ENCODE results near the gene CCT8L2.
"Not testable (repeated sequence)": the region's sequence is repeated elsewhere in the genome, so short reads cannot be mapped to it uniquely, and the experiment has no call there.

CCT8L2 gene

DNA sequence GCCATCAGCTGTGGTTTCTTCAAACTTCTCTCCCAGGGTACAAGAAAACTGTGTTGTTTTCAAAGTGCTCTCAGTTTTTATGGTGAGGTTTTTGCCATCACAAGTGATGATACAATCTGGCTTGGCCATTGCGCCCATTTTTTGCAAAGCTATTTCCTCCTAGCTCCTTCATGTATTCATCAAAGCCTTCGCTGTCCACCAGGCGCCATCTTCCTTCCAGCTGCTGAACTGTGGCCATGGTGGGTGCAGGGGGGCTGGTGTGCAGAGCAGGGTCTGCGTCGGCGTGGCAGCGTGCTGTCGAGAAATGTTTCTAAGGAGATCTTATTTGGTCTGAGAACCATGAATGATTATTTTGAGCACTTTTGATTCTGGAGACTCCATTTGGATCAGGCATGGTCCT lies 2.6 kb upstream of the CCT8L2 start:
- not testable (repeated sequence) for DNase-seq (ENCODE audit: low read depth, low spot score)

DNA sequence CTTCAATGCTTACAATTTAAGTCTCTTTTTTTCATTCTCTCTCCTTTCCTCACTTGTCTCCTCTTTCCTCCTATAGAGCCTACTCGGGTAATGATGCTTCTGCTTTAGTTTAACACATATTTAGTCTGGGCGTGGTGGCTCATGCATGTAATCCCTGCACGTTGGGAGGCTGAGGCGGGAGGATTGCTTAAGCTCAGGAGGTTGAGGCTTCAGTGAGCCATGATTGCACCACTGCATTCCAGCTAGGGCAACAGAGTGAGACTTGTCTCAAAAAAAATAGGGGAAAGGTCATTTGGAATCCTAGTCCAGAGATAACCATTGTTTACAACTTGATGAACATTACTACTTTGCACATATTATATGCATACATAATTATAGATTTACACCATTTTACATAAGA lies 1.4 kb upstream of the CCT8L2 start:
- no peak for DNase-seq (ENCODE audit: low read depth, low spot score)

DNA sequence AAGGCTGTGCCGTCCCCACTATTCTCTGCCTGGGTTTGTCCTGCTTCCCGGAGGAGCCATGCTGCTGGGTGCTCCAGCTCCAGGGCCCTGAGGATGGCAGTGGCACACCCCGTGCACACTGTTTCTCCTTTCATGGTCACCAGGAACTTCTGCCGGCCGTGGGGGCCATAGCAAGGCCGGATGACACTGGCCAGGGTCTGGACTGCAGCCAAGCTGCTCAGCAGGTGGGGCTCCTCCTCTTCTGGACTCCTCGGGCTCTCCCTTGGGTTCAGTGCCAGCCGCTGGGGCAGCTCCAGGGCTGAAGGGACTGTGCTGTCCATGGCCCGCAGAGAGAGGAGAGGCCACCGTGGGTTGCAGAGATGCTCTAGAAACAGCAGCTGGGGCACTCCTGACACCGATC lies 379 bp downstream of the CCT8L2 start:
- DNase-seq (ENCODE audit: low read depth, low spot score) = not testable (repeated sequence)

DNA sequence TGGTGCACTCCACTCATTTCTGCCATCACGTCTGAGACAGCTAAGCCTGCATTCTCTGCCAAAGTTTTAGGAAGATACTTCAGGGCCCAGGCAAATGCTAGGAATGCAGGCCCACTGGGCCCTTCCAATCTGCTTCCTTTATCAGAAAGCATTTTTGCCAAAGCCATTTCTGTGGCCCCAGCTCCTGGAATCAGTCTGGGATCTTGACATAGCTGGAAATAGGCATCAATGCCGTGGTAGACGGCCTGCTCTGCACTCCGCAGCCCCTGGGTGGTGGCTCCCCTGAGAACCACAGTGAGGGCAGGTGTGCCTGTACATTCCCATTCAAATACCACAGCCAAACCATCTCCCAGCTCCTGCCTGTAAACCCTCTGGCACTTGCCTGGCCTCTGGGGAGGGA lies 1.5 kb downstream of the CCT8L2 start:
- DNase-seq (ENCODE audit: low read depth, low spot score) = not testable (repeated sequence)

DNA sequence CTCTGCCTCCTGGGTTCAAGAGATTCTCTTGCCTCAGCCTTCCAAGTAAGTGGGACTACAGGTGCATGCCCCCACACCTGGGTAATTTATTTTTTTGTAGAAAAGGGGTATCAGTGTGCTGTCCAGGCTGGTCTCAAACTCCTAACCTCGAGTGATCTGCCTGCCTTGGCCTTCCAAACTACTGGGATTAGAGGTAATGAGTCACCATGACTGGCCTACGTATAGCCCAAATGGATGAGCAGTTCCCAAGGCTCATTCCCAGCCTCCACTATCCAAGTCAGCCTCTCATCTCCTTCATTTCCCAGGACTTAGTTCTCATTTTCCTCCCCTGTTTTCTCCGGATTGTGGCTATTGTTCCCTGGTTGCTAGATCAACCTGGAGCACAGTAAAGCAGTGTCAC lies 5.6 kb downstream of the CCT8L2 start:
- no peak for DNase-seq (ENCODE audit: low read depth, low spot score)

DNA sequence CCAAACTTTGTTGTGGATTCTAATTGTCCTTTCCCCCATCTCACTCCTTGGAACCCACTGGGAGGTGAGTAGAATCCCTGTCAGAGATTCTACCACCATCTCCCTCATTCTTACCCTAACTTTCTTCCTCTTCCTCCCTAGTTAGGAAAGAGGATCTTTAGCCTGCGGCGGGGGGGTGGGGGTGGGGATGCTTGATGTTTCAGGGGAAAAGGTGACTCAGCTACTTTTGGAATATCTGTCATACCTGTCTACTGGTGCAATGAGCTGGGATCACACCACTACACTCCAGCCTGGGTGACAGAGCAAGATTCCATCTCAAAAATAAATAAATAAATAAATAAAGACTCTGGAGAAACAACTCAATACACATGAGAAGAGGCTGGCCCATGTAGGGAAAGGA lies 6.4 kb downstream of the CCT8L2 start:
- no peak for DNase-seq (ENCODE audit: low read depth, low spot score)

DNA sequence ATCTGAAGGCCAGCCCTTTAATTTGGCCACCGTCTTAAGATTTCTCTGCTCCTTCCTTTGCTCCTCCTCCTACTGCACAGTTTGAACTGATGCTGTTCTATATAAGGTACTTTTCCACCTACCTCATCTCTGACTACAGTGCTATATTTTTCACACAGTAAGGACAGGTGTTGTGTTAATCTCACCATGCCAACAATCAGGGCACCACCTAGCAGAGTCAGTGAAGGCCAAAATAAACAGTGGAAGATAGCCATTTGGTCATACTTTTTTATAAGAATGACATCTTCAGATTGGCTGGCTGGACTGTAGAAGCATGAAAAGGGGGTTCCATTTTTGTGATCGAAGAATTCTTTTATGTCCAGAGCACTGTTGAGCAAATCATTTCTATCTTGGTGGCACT lies 11.7 kb downstream of the CCT8L2 start:
- not testable (repeated sequence) for DNase-seq (ENCODE audit: low read depth, low spot score)

DNA sequence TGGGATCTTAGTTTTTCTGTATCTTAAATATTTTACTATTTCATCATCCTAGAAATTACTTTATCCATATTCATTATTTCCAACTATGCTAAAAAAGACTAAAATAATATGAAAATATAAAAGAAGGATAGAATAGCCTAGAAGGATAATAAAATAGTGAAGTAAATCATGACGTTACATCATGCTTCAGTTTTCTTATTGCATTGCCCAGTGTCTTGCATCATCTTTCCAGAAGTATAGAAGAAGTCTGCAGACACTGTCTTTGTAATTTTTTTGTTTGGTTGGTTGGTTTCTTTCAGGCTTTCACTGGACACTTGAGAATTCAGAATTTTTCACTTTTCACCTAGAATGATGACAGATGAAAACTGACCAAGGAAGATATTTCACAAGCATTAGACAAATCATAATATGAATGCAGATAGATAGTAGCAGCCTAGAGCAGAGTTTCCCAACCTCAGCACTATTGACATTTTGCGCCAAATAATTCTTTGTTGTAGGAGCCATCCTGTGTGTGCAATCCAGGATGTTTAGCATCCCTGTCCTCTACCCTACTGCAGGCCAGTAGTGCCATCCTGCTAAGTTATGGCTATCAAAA lies 23.3 kb downstream of the CCT8L2 start:
- DNase-seq (ENCODE audit: low read depth, low spot score) = not testable (repeated sequence)

DNA sequence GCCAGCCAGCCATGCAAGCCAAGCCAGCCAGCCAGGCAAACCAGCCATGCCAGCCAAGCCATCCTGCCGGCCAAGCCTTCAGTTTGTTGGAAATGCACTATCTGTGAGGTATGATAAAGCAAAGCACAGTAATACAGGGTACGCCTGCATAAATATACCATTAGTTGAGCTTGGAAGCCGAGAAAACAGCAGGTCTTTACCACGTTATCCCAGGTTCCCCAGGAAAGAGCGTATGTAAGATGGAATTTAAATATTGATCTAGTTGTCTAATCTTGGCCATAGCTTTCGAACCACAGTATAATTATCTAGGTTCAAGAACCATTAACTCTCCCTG lies 24.2 kb downstream of the CCT8L2 start:
- no peak for DNase-seq (ENCODE audit: low read depth, low spot score)

DNA sequence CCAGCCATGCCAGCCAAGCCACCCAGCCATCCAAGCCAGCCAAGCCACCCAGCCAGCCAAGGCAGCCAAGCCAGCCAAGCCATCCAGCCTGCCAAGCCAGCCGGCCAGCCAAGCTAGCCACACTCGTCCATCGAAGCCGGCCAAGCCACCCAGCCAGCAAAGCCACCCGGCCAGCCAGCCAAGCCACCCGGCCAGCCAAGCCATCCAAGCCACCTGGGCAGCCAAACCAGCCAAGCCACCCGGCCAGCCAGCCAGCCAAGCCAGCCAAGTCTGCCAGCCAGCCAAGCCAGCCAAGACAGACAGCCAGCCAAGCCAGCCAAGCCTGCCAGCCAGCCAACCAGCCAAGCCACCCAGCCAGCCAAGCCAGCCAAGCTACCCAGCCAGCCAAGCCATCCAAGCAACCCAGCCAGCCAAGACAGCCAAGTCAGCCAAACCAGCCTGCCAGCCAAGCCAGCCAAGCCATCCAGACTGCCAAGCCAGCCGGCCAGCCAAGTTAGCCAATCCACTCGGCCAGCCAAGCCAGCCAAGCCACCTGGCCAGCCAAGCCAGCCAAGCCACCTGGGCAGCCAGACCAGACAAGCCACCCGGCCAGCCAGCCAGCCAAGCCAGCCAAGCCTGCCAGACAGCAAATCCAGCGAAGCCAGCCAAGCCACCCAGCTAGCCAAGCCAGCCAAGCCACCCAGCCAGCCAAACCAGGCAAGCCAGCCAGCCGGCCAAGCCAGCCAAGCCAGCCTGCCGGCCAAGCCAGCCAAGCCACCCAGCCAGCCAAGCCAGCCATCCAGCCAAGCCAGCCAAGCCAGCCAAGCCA lies 24.8 kb downstream of the CCT8L2 start:
- not testable (repeated sequence) for DNase-seq (ENCODE audit: low read depth, low spot score)

DNA sequence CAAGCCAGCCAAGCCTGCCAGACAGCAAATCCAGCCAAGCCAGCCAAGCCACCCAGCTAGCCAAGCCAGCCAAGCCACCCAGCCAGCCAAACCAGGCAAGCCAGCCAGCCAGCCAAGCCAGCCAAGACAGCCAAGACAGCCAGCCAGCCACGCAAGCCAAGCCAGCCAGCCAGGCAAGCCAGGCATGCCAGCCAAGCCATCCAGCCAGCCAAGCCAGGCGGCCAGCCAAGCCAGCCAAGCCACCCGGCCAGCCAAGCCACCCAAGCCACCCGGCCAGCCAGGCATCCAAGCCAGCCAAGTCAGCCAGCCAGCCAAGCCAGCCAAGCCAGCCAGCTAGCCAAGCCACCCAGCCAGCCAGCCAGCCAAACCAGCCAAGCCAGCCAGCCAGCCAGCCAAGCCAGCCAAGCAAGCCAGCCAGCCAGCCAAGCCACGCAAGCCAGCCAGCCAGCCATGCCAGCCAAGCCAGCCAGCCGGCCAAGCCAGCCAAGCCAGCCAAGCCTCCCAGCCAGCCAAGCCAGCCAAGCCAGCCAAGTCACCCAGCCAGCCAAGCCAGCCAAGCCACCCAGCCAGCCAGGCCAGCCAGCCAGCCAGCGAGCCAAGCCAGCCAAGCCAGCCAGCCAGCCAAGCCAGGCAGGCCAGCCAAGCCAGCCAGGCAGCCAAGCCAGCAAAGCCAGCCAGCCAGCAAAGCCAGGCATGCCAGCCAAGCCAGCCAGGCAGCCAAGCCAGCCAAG lies 26.0 kb downstream of the CCT8L2 start:
- not testable (repeated sequence) for DNase-seq (ENCODE audit: low read depth, low spot score)

DNA sequence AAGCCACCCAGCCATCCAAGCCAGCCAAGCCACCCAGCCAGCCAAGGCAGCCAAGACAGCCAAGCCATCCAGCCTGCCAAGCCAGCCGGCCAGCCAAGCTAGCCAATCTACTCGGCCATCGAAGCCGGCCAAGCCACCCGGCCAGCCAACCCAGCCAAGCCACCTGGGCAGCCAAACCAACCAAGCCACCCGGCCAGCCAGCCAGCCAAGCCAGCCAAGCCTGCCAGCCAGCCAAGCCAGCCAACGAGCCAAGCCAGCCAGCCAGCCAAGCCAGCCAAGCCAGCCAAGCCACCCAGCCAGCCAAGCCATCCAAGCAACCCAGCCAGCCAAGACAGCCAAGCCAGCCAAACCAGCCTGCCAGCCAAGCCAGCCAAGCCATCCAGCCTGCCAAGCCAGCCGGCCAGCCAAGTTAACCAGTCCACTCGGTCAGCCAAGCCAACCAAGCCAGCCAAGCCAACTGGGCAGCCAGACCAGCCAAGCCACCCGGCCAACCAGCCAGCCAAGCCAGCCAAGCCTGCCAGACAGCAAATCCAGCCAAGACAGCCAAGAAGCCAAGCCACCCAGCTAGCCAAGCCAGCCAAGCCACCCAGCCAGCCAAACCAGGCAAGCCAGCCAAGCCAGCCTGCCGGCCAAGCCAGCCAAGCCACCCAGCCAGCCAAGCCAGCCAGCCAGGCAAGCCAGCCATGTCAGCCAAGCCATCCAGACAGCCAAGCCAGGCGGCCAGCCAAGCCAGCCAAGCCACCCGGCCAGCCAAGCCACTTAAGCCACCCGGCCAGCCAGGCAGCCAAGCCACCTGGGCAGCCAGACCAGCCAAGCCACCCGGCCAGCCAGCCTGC lies 26.8 kb downstream of the CCT8L2 start:
- not testable (repeated sequence) for DNase-seq (ENCODE audit: low read depth, low spot score)

DNA sequence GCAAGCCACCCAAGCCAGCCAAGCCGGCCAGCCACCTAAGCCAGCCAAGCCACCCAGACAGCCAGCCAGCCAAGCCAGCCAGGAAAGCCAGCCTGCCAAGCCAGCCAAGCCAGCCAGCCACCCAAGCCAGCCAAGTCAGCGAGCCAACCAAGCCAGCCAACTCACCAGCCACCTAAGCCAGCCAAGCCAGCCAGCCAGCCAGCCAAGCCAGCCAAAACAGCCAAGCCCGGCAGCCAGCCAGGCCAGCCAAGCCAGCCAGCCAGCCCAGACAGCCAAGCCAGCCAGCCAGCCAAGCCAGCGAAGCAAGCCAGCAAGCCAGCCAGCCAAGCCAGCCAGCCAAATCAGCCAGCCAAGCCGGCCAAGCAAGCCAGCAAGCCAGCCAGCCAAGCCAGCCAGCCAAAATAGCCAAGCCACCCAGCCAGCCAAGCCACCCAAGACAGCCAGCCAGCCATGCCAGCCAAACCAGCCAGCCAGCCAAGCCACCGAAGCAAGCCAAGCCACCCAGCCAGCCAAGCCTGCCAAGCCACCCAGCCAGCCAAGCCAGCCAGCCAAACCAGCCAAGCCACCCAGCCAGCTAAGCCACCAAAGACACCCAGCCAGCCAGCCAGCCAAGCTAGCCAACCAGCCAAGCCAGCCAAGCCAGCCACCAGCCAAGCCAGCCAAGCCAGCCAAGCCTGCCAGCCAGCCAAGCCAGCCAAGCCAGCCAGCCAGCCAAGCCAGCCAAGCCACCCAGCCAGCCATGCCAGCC lies 27.6 kb downstream of the CCT8L2 start:
- DNase-seq (ENCODE audit: low read depth, low spot score) = not testable (repeated sequence)

DNA sequence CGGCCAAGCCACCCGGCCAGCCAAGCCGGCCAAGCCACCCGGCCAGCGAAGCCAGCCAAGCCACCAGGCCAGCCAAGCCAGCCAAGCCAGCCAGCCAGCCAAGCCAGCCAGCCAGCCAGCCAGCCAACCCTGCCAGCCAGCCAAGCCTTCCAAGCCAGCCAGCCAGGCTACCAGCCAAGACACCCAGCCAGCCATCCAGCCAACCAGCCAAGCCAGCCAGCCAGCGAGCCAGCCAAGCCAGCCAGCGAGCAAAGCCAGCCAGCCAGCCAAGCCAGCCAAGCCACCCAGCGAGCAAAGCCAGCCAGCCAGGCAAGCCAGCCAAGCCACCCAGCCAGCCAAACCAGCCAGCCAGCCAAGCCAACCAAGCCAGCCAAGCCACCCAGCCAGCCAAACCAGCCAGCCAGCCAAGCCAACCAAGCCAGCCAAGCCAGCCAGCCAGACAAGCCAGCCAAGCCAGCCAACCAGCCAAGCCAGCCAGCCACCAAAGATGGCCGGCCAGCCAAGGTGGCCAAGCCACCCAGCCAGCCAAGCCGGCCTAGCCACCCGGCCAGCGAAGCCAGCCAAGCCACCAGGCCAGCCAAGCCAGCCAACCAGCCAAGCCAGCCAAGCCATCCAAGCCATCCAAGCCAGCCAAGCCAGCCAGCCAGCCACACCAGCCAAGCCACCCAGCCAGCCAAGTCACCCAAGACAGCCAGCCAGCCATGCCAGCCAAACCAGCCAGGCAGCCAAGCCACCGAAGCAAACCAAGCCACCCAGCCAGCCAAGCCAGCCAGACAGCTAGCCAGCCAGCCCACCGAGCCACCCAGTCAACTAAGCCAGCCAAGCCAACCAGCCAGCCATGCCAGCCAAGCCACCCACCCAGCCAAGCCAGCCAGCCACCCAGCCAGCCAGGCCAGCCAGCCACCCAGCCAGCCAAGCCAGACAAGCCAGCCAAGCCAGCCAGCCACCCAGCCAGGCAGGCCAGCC lies 28.8 kb downstream of the CCT8L2 start:
- DNase-seq (ENCODE audit: low read depth, low spot score) = no peak

DNA sequence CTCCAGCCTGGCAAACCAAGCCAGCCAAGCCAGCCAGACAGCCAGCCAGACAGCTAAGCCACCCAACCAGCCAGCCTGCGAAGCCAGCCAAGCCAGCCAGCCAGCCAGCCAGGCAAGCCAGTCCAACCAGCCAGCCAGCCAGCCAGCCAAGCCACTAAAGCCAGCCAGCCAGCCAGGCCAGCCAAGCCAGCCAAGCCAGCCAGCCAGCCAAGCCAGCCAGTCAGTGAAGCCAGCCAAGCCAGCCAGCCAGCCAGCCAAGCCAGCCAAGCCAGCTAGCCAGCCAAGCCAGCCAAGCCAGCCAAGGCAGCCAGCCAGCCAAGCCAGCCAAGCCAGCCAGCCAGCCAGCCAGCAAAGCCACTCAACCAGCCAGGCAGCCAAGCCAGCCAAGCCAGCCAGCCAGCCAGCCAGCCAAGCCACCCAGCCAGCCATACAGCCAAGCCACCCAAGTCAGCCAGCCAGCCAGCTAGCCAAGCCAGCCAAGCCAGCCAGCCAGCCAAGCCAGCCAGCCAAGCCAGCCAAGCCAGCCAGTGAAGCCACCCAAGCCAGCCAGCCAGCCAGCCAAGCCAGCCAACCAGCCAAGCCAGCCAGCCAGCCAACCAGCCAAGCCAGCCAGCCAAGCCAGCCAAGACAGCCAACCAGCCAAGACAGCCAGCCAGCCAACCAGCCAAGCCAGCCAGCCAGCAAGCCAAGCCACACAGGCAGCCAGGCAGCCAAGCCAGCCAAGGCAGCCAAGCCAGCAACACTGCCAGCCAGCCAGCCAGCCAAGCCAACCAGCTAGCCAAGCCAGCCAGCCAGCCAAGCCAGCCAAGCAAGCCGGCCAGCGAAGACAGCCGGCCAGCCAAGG lies 29.7 kb downstream of the CCT8L2 start:
- no peak for DNase-seq (ENCODE audit: low read depth, low spot score)

DNA sequence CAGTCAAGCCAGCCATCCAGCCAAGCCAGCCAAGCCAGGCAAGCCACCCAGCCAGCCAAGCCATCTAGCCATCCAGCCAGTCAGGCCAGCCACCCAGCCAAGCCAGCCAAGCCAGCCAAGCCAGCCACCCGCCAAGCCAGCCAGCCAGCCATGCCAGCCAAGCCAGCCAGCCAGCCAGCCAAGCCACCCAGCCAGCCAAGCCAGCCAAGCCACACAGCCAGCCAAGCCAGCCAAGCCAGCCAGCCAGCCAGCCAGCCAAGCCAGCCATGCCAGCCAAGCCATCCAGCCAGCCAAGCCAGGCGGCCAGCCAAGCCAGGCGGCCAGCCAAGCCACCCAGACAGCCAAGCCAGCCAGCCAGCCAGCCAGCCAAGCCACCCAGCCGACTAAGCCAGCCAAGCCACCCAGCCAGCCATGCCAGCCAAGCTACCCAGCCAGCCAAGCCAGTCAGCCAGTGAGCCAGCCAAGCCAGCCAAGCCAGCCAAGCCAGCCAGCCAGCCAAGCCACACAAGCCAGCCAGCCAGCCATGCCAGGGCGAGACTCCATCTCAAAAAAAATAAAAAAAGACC lies 31.4 kb downstream of the CCT8L2 start:
- not testable (repeated sequence) for DNase-seq (ENCODE audit: low read depth, low spot score)

DNA sequence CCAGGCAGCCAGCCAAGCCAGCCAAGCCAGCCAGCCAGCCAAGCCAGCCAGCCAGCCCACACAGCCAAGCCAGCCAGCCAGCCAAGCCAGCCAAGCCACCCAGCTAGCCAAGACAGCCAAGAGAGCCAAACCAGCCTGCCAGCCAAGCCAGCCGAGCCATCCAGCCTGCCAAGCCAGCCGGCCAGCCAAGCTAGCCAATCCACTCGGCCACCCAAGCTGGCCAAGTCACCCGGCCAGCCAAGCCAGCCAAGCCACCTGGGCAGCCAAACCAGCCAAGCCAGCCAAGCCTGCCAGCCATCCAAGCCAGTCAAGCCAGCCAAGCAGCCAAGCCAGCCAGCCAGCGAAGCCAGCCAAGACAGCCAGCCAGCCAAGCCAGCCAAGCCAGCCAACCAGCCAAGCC lies 32.0 kb downstream of the CCT8L2 start:
- DNase-seq (ENCODE audit: low read depth, low spot score) = not testable (repeated sequence)

DNA sequence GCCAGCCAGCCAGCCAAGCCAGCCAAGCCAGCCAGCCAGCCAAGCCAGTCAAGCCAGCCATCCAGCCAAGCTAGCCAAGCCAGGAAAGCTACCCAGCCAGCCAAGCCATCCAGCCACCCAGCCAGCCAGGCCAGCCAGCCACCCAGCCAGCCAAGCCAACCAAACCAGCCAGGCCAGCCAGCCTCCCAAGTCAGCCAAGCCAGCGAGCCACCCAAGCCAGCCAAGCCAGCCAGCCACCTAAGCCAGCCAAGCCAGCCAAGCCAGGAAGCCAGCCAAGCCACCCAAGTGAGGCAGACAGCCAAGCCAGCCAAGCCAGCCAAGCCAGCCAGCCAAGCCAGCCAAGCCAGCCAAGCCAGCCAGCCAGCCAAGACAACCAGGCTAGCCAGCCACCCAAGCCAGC lies 32.6 kb downstream of the CCT8L2 start:
- DNase-seq (ENCODE audit: low read depth, low spot score) = not testable (repeated sequence)
